Mesenchymal stem cell (in vitro differentiated cells and primary cell): Measurements from ENCODE around the gene MYO9B.
A peak's percentile ranks its signal among the peaks of the same experiment; 100 is the strongest.

Source experiments
- DNase-seq: peaks from one replicate; pipeline ENCODE4 v3.0.0-alpha.2; 2013
- H2AFZ ChIP-seq: one replicate; pipeline ENCODE4 v1.6.1; 2013; ENCODE audit warnings: low read depth, mild to moderate bottlenecking, control low read depth, inconsistent platforms, low read length, moderate library complexity
- H2AK5ac ChIP-seq: 2 replicates; pipeline ENCODE4 v1.6.1; 2013; ENCODE audit warnings: low read length, moderate library complexity, mild to moderate bottlenecking, inconsistent platforms; ENCODE audit not compliant: severe bottlenecking
- H2BK120ac ChIP-seq: one replicate; pipeline ENCODE4 v1.6.1; 2013; ENCODE audit warnings: low read depth, mild to moderate bottlenecking, inconsistent platforms, low read length, moderate library complexity
- H2BK12ac ChIP-seq, 2 experiments: one replicate each; pipeline ENCODE4 v1.6.1; 2013; ENCODE audit warnings: inconsistent platforms in 2 of 2, low read length in 2 of 2, mild to moderate bottlenecking in 2 of 2, moderate library complexity in 2 of 2, control low read depth in 1 of 2
- H2BK15ac ChIP-seq: one replicate; pipeline ENCODE4 v1.6.1; 2013; ENCODE audit warnings: mild to moderate bottlenecking, low read depth, inconsistent platforms; ENCODE audit not compliant: poor library complexity, severe bottlenecking
- H2BK5ac ChIP-seq: 2 replicates; pipeline ENCODE4 v1.6.1; 2013; ENCODE audit warnings: low read depth, mild to moderate bottlenecking, low read length, control low read depth, inconsistent platforms; ENCODE audit not compliant: poor library complexity, severe bottlenecking
- H3K14ac ChIP-seq, 2 experiments: one replicate each; pipeline ENCODE4 v1.6.1; 2013; ENCODE audit warnings: inconsistent platforms in 2 of 2, low read length in 2 of 2, control low read depth in 1 of 2, mild to moderate bottlenecking in 1 of 2, moderate library complexity in 1 of 2
- H3K18ac ChIP-seq, 2 experiments: one replicate each; pipeline ENCODE4 v1.6.1; 2013; ENCODE audit warnings: inconsistent platforms in 2 of 2, low read length in 2 of 2, control low read depth in 1 of 2, low read depth in 1 of 2, mild to moderate bottlenecking in 1 of 2
- H3K23ac ChIP-seq, 2 experiments: one replicate each; pipeline ENCODE4 v1.6.1; 2013; ENCODE audit warnings: inconsistent platforms in 2 of 2, low read length in 2 of 2, mild to moderate bottlenecking in 2 of 2, moderate library complexity in 2 of 2, control low read depth in 1 of 2
- H3K27ac ChIP-seq: 2 replicates; pipeline ENCODE4 v1.5.1; 2013; ENCODE audit warnings: mild to moderate bottlenecking, moderate library complexity, low read length, control low read depth, inconsistent platforms; ENCODE audit not compliant: poor library complexity, severe bottlenecking
- H3K27me3 ChIP-seq, 2 experiments: 2 replicates each; pipeline versions ENCODE4 v1.6.1 to v1.7.0; 2013; ENCODE audit warnings: low read length in 2 of 2, mild to moderate bottlenecking in 2 of 2, moderate library complexity in 2 of 2, control low read depth in 1 of 2, inconsistent platforms in 1 of 2; ENCODE audit not compliant: control insufficient read depth in 1 of 2, insufficient read depth in 1 of 2
- H3K36me3 ChIP-seq, 2 experiments: 2 replicates each; pipeline versions ENCODE4 v1.6.1 to v1.7.0; 2013; ENCODE audit warnings: low read length in 2 of 2, control low read depth in 1 of 2, inconsistent platforms in 1 of 2, low read depth in 1 of 2, mild to moderate bottlenecking in 1 of 2; ENCODE audit not compliant: insufficient read depth in 2 of 2, control insufficient read depth in 1 of 2
- H3K4ac ChIP-seq, 2 experiments: one replicate each; pipeline ENCODE4 v1.6.1; 2013; ENCODE audit warnings: inconsistent platforms in 2 of 2, low read length in 2 of 2, mild to moderate bottlenecking in 2 of 2, moderate library complexity in 2 of 2, control low read depth in 1 of 2, low read depth in 1 of 2
- H3K4me1 ChIP-seq: 2 replicates; pipeline ENCODE4 v1.6.1; 2013; ENCODE audit warnings: low read depth, low read length, control low read depth; ENCODE audit not compliant: control insufficient read depth, insufficient read depth
- H3K4me2 ChIP-seq: 2 replicates; pipeline ENCODE4 v1.6.1; 2013; ENCODE audit warnings: low read length, mild to moderate bottlenecking, inconsistent platforms; ENCODE audit not compliant: poor library complexity, severe bottlenecking
- H3K4me3 ChIP-seq, 2 experiments: 2 replicates each; pipeline versions ENCODE4 v1.5.1 to v1.7.0; 2013; ENCODE audit warnings: low read length in 2 of 2, mild to moderate bottlenecking in 2 of 2, control low read depth in 1 of 2, low read depth in 1 of 2; ENCODE audit not compliant: insufficient read depth in 1 of 2
- H3K79me1 ChIP-seq: replicated peaks from 2 replicates; pipeline ENCODE4 v1.6.1; 2013; ENCODE audit warnings: mild to moderate bottlenecking, control low read depth, low read length, inconsistent platforms; ENCODE audit not compliant: poor library complexity, severe bottlenecking
- H3K9ac ChIP-seq: 2 replicates; pipeline ENCODE4 v1.7.0; 2013; ENCODE audit warnings: mild to moderate bottlenecking, low read length, moderate library complexity
- H3K9me3 ChIP-seq: 2 replicates; pipeline ENCODE4 v1.7.0; 2013; ENCODE audit warnings: mild to moderate bottlenecking, low read length; ENCODE audit not compliant: control insufficient read depth
- H4K8ac ChIP-seq: one replicate; pipeline ENCODE4 v1.6.1; 2013; ENCODE audit warnings: inconsistent platforms, mild to moderate bottlenecking, low read length, moderate library complexity
- H4K91ac ChIP-seq: one replicate; pipeline ENCODE4 v1.6.1; 2013; ENCODE audit warnings: mild to moderate bottlenecking, low read length, inconsistent platforms
- WGBS: methylation state at CpG from one replicate; pipeline ENCODE4 v1.1.7; 2013; ENCODE audit warnings: mixed read lengths; 5-methylcytosine and 5-hydroxymethylcytosine counted together

Gene MYO9B

DNA sequence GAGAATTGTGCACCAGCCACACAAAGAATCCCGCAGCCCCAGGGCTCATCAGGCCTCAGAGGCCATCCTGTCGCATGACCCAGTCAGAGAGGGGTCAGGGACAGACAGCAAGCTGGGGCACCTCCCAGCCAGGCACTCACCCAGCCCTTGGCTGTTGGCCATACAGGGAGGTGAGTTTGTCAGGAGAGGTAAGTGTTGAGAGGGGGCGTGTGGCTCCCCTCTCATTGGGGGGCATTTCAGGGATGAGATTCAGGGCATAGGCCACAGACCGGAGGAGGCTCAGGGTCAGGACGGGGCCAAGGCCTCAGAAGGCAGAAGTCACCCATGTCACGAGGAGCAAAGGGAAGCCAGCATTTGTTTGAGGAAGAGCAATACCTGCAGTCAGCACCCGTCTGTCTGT, 37.1 kb downstream of the MYO9B start:
- DNase-seq: no peak
- Histone ChIP-seq H3K23ac (no peak overlapping the region), H3K14ac (no peak overlapping the region), H2BK5ac (no peak overlapping the region), H3K9me3 (no peaks in the 10 kb centered on the region), H4K8ac (no peak overlapping the region), H2BK15ac (no peak overlapping the region), H3K4ac (peak overlapping the region in 1 of 2 experiments; percentile 28), H3K4me3 (no peak overlapping the region), H3K4me2 (no peak overlapping the region), H3K27me3 (no peaks in the 10 kb centered on the region), H2AFZ (no peak overlapping the region), H2BK12ac (no peak overlapping the region), H3K27ac (no peak overlapping the region), H3K79me1 (peaks cover 63% of the 10 kb centered on the region), H3K4me1 (peaks cover 24% of the 10 kb centered on the region), H2AK5ac (no peak overlapping the region), H3K18ac (peak overlapping the region in 1 of 2 experiments; percentile 11), H4K91ac (no peak overlapping the region), H3K36me3 (peaks cover 49 to 58% of the 10 kb centered on the region in 2 experiments), H2BK120ac (no peak overlapping the region), H3K9ac (no peak overlapping the region)
- 94% methylated on average over 7 of the region's 7 CpGs for WGBS

DNA sequence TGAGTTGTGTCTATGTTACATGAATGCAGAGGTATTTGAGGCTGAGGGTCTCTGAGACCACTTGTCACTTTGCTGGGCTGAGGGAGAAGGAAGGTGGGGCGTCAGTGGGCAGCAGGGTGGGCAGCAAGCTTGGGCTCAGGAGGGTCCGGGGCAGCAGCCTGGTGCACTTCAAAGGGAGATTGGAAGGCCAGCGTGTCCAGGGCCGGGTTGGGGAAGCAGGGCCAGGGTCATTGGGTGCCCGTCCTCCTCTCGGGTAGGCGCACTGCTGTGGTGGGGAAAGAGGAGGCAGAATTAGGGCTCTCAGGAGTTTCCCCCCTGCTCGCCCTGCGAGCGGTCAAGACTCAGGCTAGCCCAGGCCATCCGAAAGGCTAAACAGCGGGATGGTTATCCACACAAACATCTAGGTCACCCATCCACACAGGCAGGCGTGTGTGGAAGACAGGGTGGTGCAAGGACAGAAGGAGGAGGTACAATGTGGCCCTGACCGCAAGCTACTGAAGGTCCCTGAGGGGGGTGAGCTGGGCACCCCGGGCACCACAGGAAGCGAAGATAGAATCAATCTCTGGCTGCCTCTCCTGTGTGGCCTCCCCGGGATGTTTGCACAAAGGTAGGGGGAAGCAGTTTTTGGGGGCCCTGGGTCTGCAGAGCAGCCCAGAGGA, 37.7 kb downstream of the MYO9B start:
- H3K23ac ChIP-seq: no peak overlapping the region
- no peak for DNase-seq
- H3K4me2 ChIP-seq: no peak overlapping the region
- no peak overlapping the region for H2BK5ac ChIP-seq
- no peak overlapping the region for H2BK12ac ChIP-seq
- H3K36me3 ChIP-seq: peaks cover 49 to 58% of the 10 kb centered on the region in 2 experiments
- 96% methylated on average over 16 of the region's 17 CpGs for WGBS
- no peak overlapping the region for H2AFZ ChIP-seq
- H2AK5ac ChIP-seq: no peak overlapping the region
- peaks cover 19% of the 10 kb centered on the region for H3K4me1 ChIP-seq
- H3K4me3 ChIP-seq: no peak overlapping the region
- H3K27me3 ChIP-seq: no peaks in the 10 kb centered on the region
- peak overlapping the region; percentile 18 for H4K91ac ChIP-seq
- no peak overlapping the region for H3K27ac ChIP-seq
- H3K14ac ChIP-seq: no peak overlapping the region
- H3K4ac ChIP-seq: no peak overlapping the region
- peak overlapping the region; percentile 12 for H4K8ac ChIP-seq
- no peaks in the 10 kb centered on the region for H3K9me3 ChIP-seq
- no peak overlapping the region for H3K18ac ChIP-seq
- H3K9ac ChIP-seq: no peak overlapping the region
- no peak overlapping the region for H2BK120ac ChIP-seq
- H2BK15ac ChIP-seq: no peak overlapping the region
- H3K79me1 ChIP-seq: peaks cover 67% of the 10 kb centered on the region

DNA sequence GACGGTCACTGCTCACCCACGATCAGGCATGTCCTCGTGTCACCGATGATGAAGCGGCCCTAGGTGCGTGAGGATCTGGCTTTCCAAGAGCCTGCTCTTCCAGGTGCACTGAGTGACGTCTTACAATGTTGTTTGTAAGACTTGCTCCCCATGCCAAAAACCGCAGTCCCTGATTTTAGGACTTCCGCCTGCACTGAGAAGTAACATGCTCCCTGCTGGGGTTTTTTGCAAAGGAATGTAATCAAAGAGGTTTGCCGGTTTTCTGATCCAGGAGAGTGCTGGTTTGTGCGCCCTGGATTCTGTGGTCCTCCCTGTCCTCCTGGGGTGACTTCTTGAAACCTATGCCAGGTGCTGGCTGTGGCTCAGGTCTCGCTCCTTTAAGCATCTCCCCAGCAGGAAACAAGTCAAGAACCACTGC, 38.8 kb downstream of the MYO9B start:
- Histone ChIP-seq H2BK12ac (no peak overlapping the region), H2BK120ac (no peak overlapping the region), H3K9me3 (no peaks in the 10 kb centered on the region), H2BK5ac (no peak overlapping the region), H4K8ac (no peak overlapping the region), H3K23ac (no peak overlapping the region), H3K4me3 (no peak overlapping the region), H3K4ac (no peak overlapping the region), H3K4me2 (no peak overlapping the region), H3K36me3 (peaks cover 54 to 64% of the 10 kb centered on the region in 2 experiments), H2AK5ac (no peak overlapping the region), H3K9ac (no peak overlapping the region), H3K18ac (no peak overlapping the region), H2BK15ac (no peak overlapping the region), H3K27ac (no peak overlapping the region), H4K91ac (no peak overlapping the region), H3K79me1 (peaks cover 74% of the 10 kb centered on the region), H3K27me3 (no peaks in the 10 kb centered on the region), H2AFZ (no peak overlapping the region), H3K4me1 (peaks cover 21% of the 10 kb centered on the region), H3K14ac (no peak overlapping the region)
- DNase-seq: no peak
- WGBS: 74% methylated on average over 12 of the region's 12 CpGs

GRCh38 chr19:17116996-17117702, 41.6 kb downstream of the MYO9B start:
- no peak overlapping the region for H3K4me3 ChIP-seq
- H3K36me3 ChIP-seq: peaks cover 37 to 63% of the 10 kb centered on the region in 2 experiments
- no peak overlapping the region for H3K23ac ChIP-seq
- H3K9me3 ChIP-seq: no peaks in the 10 kb centered on the region
- no peak overlapping the region for H2BK120ac ChIP-seq
- H3K4me1 ChIP-seq: peaks cover 21% of the 10 kb centered on the region
- no peak overlapping the region for H3K18ac ChIP-seq
- H3K4ac ChIP-seq: no peak overlapping the region
- peak overlapping the region; percentile 40 for H3K9ac ChIP-seq
- 96% methylated on average over 14 of the region's 14 CpGs for WGBS
- no peak overlapping the region for H2BK15ac ChIP-seq
- H3K79me1 ChIP-seq: peaks cover 70% of the 10 kb centered on the region
- no peak overlapping the region for H3K4me2 ChIP-seq
- H3K27me3 ChIP-seq: no peaks in the 10 kb centered on the region
- no peak overlapping the region for H2BK5ac ChIP-seq
- H3K14ac ChIP-seq: no peak overlapping the region
- H2AFZ ChIP-seq: no peak overlapping the region
- DNase-seq: no peak
- H4K91ac ChIP-seq: no peak overlapping the region
- no peak overlapping the region for H2AK5ac ChIP-seq
- no peak overlapping the region for H3K27ac ChIP-seq
- H4K8ac ChIP-seq: no peak overlapping the region
- no peak overlapping the region for H2BK12ac ChIP-seq
